HCT116 (cell line): Measurements from ENCODE around the gene LCT. TPM values are rescaled to one million over a fixed set of nuclear protein-coding genes. Genes with fewer than 3 reads are reported as not detected.
A peak's percentile ranks its signal among the peaks of the same experiment; 100 is the strongest.

Source experiments
- ATAC-seq: fragments of 200-7000 bp; cut with Tn5 transposase; 2 replicates; pipeline ENCODE4 v1.9.1; 2020; ENCODE audit warnings: mild to moderate bottlenecking, moderate library complexity
- BruUV-seq: library from RNA; stranded (reverse); fragments of 400-500 nt; replicated peaks from 2 replicates; lab custom pipeline; 2021; lab: Mats Ljungman, UMichigan
- CTCF ChIA-PET: fragments of 300-600 bp; sonication (Branson Sonifier 250); formaldehyde crosslinking; loops from one replicate; lab custom pipeline; 2021; ENCODE audit warnings: antibody characterized with exemption; lab: Charles Lee
- POLR2A ChIA-PET: fragments of 300-600, 350-600 bp; sonication (Branson Sonifier 250); formaldehyde crosslinking; loops from one replicate; lab custom pipeline; 2021; ENCODE audit warnings: antibody characterized with exemption; lab: Charles Lee
- RAD21 ChIA-PET, 2 experiments: fragments of 300-600 bp; sonication (Branson Sonifier 250); formaldehyde crosslinking; loops; one replicate each; lab custom pipeline; 2023; ENCODE audit warnings: low total read pairs in 2 of 2; ENCODE audit not compliant: uncharacterized antibody in 2 of 2, unreplicated experiment in 2 of 2, low non-redundant PET in 1 of 2; lab: Charles Lee
- DNase-seq: peaks from one replicate; pipeline ENCODE4 v3.0.0-alpha.2; 2010; ENCODE audit warnings: low read depth, low spot score
- H2AFZ ChIP-seq: fragments of 200-600 bp; shearing (Covaris generic), sonication (generic); 2 replicates; pipeline ENCODE4 v1.6.1; 2017; ENCODE audit warnings: low read depth, mixed run types, mixed read lengths, antibody characterized with exemption, low read length; ENCODE audit not compliant: poor library complexity, severe bottlenecking
- H3K27ac ChIP-seq: 2 replicates; pipeline ENCODE4 v1.5.1; 2012; ENCODE audit warnings: low read depth, low read length
- H3K27me3 ChIP-seq: fragments of 200-600 bp; sonication (generic); 2 replicates; pipeline ENCODE4 v1.6.1; 2016; ENCODE audit warnings: mixed run types, low read length, mixed read lengths; ENCODE audit not compliant: insufficient read depth
- H3K36me3 ChIP-seq, 2 experiments: fragments of 200-500 bp in 1 of 2; fragments of 200-600 bp in 1 of 2; sonication (Bioruptor generic) in 1 of 2; sonication (generic) in 1 of 2; 2 replicates each; pipeline versions ENCODE4 v1.5.1 to v1.6.1; 2014 to 2016; ENCODE audit warnings: low read length in 2 of 2, inconsistent platforms in 1 of 2, mixed read lengths in 1 of 2, mixed run types in 1 of 2; ENCODE audit not compliant: insufficient read depth in 2 of 2, control insufficient read depth in 1 of 2
- H3K4me1 ChIP-seq, 2 experiments: fragments of 200-600 bp in 1 of 2; sonication (generic) in 1 of 2; 2 replicates each; pipeline versions ENCODE4 v1.5.1 to v1.6.1; 2012 to 2017; ENCODE audit warnings: low read length in 2 of 2, inconsistent platforms in 1 of 2, mild to moderate bottlenecking in 1 of 2, mixed read lengths in 1 of 2, mixed run types in 1 of 2, moderate library complexity in 1 of 2; ENCODE audit not compliant: insufficient read depth in 2 of 2, control insufficient read depth in 1 of 2
- H3K4me2 ChIP-seq: fragments of 200-600 bp; sonication (generic); 2 replicates; pipeline ENCODE4 v1.6.1; 2017; ENCODE audit warnings: mixed run types, low read length, mixed read lengths
- H3K4me3 ChIP-seq, 2 experiments: fragments of 200-600 bp in 1 of 2; sonication (generic) in 1 of 2; replicated peaks in 1 of 2; 2 replicates each; pipeline ENCODE4 v1.5.1; 2011 to 2016; ENCODE audit warnings: low read length in 2 of 2, control low read depth in 1 of 2, low read depth in 1 of 2, mild to moderate bottlenecking in 1 of 2, mixed read lengths in 1 of 2, mixed run types in 1 of 2
- H3K79me2 ChIP-seq: fragments of 200-600 bp; sonication (generic); 2 replicates; pipeline ENCODE4 v1.6.1; 2017; ENCODE audit warnings: mild to moderate bottlenecking, mixed run types, low read length, moderate library complexity, mixed read lengths; ENCODE audit not compliant: insufficient read depth
- H3K9ac ChIP-seq: fragments of 200-600 bp; sonication (generic); 2 replicates; pipeline ENCODE4 v1.6.1; 2016; ENCODE audit warnings: low read length, mixed read lengths
- H3K9me2 ChIP-seq: fragments of 200-600 bp; sonication (generic), shearing (Covaris generic); 2 replicates; pipeline ENCODE4 v1.6.1; 2017; ENCODE audit warnings: mixed run types, mild to moderate bottlenecking, moderate library complexity; ENCODE audit not compliant: insufficient read depth
- H3K9me3 ChIP-seq, 2 experiments: fragments of 200-500 bp in 1 of 2; fragments of 200-600 bp in 1 of 2; sonication (Bioruptor generic) in 1 of 2; sonication (generic) in 1 of 2; 2 replicates each; pipeline ENCODE4 v1.6.1; 2014 to 2017; ENCODE audit warnings: low read length in 2 of 2, mixed read lengths in 2 of 2, inconsistent platforms in 1 of 2, low read depth in 1 of 2, mild to moderate bottlenecking in 1 of 2, mixed run types in 1 of 2, moderate library complexity in 1 of 2; ENCODE audit not compliant: control insufficient read depth in 1 of 2, insufficient read depth in 1 of 2
- H4K20me1 ChIP-seq: fragments of 200-600 bp; sonication (generic), shearing (Covaris generic); 2 replicates; pipeline ENCODE4 v1.6.1; 2017; ENCODE audit warnings: mixed run types, mild to moderate bottlenecking, moderate library complexity; ENCODE audit not compliant: insufficient read depth
- CBX3 ChIP-seq: IDR thresholded peaks from 2 replicates; pipeline ENCODE4 v1.6.1; 2012; ENCODE audit warnings: low read depth
- EGR1 ChIP-seq: IDR thresholded peaks from 2 replicates; pipeline ENCODE4 v1.6.1; 2012; ENCODE audit warnings: low read depth
- EZH2 ChIP-seq: fragments of 200-600 bp; sonication (generic); IDR thresholded peaks from 2 replicates; pipeline ENCODE4 v1.6.1; 2017; ENCODE audit warnings: antibody characterized with exemption, mixed run types
- FOSL1 ChIP-seq: IDR thresholded peaks from 2 replicates; pipeline ENCODE4 v1.6.1; 2012; ENCODE audit warnings: low read depth
- POLR2A ChIP-seq: IDR thresholded peaks from 2 replicates; pipeline ENCODE4 v1.7.0; 2011; ENCODE audit warnings: borderline replicate concordance; ENCODE audit not compliant: insufficient read depth, insufficient read length; ENCODE audit errors: extremely low read depth
- RAD21 ChIP-seq: IDR thresholded peaks from 2 replicates; pipeline ENCODE4 v1.6.1; 2012; ENCODE audit warnings: low read depth, mild to moderate bottlenecking
- SRF ChIP-seq: IDR thresholded peaks from 2 replicates; pipeline ENCODE4 v1.6.1; 2012; ENCODE audit warnings: low read depth
- TCF7L2 ChIP-seq: IDR thresholded peaks from 2 replicates; pipeline ENCODE4 v1.7.0; 2011; ENCODE audit warnings: borderline replicate concordance, inconsistent platforms; ENCODE audit not compliant: insufficient read depth, insufficient read length; ENCODE audit errors: extremely low read depth
- YY1 ChIP-seq: IDR thresholded peaks from 2 replicates; pipeline ENCODE4 v1.6.1; 2011; ENCODE audit warnings: low read length, low read depth, moderate library complexity, mild to moderate bottlenecking; ENCODE audit not compliant: insufficient replicate concordance; ENCODE audit errors: extremely low read depth
- intact Hi-C: fragments of 100-400 bp; cut with micrococcal nuclease; formaldehyde crosslinking; loops from 2 replicates; pipeline ENCODE4 v1.10.0; 2022
- total RNA-seq: library from RNA; stranded (reverse); gene quantifications from one replicate; pipeline ENCODE4 v1.2.1, GENCODE V29; 2021; ENCODE audit not compliant: unreplicated experiment
- TF ChIP-seq, protein P1 (sequence below), 3 experiments: fragments of 200-600 bp in 1 of 3; sonication (generic) in 1 of 3; IDR thresholded peaks in 2 of 3; conservative IDR thresholded peaks in 1 of 3; 2 replicates each; pipeline ENCODE4 v1.5.1; 2012 to 2017; ENCODE audit warnings: low read depth in 2 of 3, low read length in 2 of 3, antibody characterized with exemption in 1 of 3, borderline replicate concordance in 1 of 3, control low read depth in 1 of 3, mild to moderate bottlenecking in 1 of 3, mixed read lengths in 1 of 3, mixed run types in 1 of 3, moderate library complexity in 1 of 3; ENCODE audit not compliant: insufficient read depth in 1 of 3

Gene LCT
- total RNA-seq, 1 experiment from 2014 or later, result 0.12 TPM

DNA sequence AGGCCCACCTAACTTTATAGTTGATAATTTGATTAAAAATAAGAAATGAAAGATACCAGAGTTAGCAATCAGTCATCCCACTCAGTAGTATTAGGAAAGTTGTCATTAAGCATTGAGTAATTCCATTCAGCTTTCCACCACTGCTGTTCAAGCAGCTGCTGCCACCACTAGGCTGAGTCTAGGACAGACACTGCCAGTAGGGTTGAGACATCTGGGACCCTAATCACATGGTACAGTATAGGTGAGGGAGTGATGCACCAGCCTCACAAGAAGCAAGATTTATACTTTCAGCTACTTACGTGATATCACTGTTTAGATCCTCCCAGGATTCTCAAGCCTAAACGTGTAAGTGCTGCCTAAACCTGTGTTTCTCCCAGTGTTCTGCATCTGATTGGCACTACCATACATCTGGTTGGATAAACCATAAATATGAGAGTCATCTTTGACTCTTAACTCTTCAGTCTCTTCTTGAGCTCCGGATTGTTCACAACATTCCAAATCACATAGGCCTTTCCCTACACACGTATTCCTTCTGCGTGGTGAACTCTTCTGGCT lies 92.1 kb downstream of the LCT start (continued):
- TF ChIP-seq TCF7L2 (no peak), EGR1 (no peak), SRF (no peak), CBX3 (no peak), RAD21 (peak; percentile 46), EZH2 (no peak), FOSL1 (0 out of 2 replicates have a peak, but pooled peaks have one; percentile 12)
- TF ChIP-seq, protein P1, sequence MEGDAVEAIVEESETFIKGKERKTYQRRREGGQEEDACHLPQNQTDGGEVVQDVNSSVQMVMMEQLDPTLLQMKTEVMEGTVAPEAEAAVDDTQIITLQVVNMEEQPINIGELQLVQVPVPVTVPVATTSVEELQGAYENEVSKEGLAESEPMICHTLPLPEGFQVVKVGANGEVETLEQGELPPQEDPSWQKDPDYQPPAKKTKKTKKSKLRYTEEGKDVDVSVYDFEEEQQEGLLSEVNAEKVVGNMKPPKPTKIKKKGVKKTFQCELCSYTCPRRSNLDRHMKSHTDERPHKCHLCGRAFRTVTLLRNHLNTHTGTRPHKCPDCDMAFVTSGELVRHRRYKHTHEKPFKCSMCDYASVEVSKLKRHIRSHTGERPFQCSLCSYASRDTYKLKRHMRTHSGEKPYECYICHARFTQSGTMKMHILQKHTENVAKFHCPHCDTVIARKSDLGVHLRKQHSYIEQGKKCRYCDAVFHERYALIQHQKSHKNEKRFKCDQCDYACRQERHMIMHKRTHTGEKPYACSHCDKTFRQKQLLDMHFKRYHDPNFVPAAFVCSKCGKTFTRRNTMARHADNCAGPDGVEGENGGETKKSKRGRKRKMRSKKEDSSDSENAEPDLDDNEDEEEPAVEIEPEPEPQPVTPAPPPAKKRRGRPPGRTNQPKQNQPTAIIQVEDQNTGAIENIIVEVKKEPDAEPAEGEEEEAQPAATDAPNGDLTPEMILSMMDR (IDR thresholded peaks at IDR 0.05 in 2 of 3, conservative IDR thresholded peaks at IDR 0.05 in 1 of 3; ENCODE audit: borderline replicate concordance in 1 of 3, insufficient read depth in 1 of 3, low read depth in 2 of 3, low read length in 2 of 3), result peak; percentile 11 to 47 (median 31); a peak in 4 of 6 replicates

DNA sequence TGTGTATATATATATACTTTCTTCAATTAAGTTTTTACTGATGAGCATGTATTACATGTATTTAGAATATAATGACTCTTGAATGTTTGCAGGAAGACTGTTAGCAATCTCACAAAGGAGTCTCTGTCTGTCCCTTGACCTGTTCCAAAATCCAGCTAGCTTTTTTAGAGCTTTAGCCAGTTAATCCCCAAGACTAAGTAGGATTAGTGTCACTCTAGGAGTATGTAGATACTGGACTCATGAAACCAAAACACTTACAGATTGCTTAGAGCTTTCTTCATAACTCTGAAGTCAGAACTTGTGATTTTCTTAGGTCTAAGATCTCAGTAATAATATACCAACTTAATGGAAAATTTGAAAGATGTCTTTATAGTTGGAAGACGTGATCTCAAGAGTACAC lies 93.1 kb downstream of the LCT start:
- intact Hi-C loops, result no loop called here
- BruUV-seq, result no TSS peak
- no peak overlapping the region for H3K27ac ChIP-seq

More for the DNA sequence above, 93.1 kb downstream of the LCT start:
- Histone ChIP-seq H3K36me3 (peaks cover 5 to 6% of the 10 kb centered on the region in 2 experiments; a peak in 3 of 4 replicates), H3K9me3 (no peaks in the 10 kb centered on the region), H2AFZ (no peak overlapping the region), H3K4me2 (peak overlapping the region; percentile 2; the same call in 1 of the 2 replicates), H3K4me1 (peaks cover 6 to 18% of the 10 kb centered on the region in 2 experiments; a peak in 3 of 4 replicates), H3K27me3 (no peaks in the 10 kb centered on the region), H3K4me3 (no peak overlapping the region), H4K20me1 (no peaks in the 10 kb centered on the region), H3K79me2 (peaks cover 58% of the 10 kb centered on the region), H3K9ac (no peak overlapping the region), H3K9me2 (no peaks in the 10 kb centered on the region)
- POLR2A ChIA-PET, result no interaction called here
- ATAC-seq, result no peak
- CTCF ChIA-PET, result no interaction called here
- RAD21 ChIA-PET, result no interaction called here
- TF ChIP-seq POLR2A (no peak), YY1 (no peak)
- TF ChIP-seq, all 23 proteins: peak for 0
- DNase-seq, result no peak
